Keratinocyte (primary cell): ENCODE measurements around the gene MAGED2.

Experiments
- CTCF ChIP-seq, 3 experiments: IDR thresholded peaks in 1 of 3; conservative IDR thresholded peaks in 1 of 3; optimal IDR thresholded peaks in 1 of 3; 2 replicates in 2 of 3; 3 replicates in 1 of 3; pipeline versions ENCODE3 to v1.5.1; 2011; ENCODE audit warnings: low read length in 3 of 3, mild to moderate bottlenecking in 3 of 3, moderate library complexity in 2 of 3, control low read depth in 1 of 3, inconsistent platforms in 1 of 3; ENCODE audit not compliant: insufficient read depth in 2 of 3; ENCODE audit errors: extremely low read depth in 1 of 3
- EZH2 ChIP-seq: IDR thresholded peaks from one replicate; pipeline ENCODE4 v1.6.1; 2012; ENCODE audit warnings: inconsistent platforms, mild to moderate bottlenecking, low read length, moderate library complexity

- TF ChIP-seq CTCF (optimal IDR thresholded peaks at IDR 0.05 in 1 of 3, IDR thresholded peaks at IDR 0.05 in 1 of 3, conservative IDR thresholded peaks at IDR 0.05 in 1 of 3; ENCODE audit: extremely low read depth in 1 of 3, insufficient read depth in 2 of 3, low read length in 3 of 3) (no peak), EZH2 (no peak)
Observed at GRCh38 chrX:54824722-54825121, 17.2 kb downstream of the MAGED2 start.
